Mesothelial cell of epicardium (in vitro differentiated cells): ENCODE results near the gene TSSK3. TPM values are rescaled to one million over a fixed set of nuclear protein-coding genes. Genes with fewer than 3 reads are reported as not detected.

Experiments
- DNase-seq, 2 experiments: peaks; one replicate each; pipeline ENCODE4 v3.0.0; 2021; ENCODE audit warnings: low spot score in 2 of 2; ENCODE audit not compliant: unreplicated experiment in 2 of 2
- H3K27ac Mint-ChIP-seq: 2 replicates; pipeline ENCODE4 v1.8.0; 2021; ENCODE audit warnings: mixed read lengths
- H3K27me3 Mint-ChIP-seq: 2 replicates; pipeline ENCODE4 v1.8.0; 2021; ENCODE audit warnings: low read depth, mixed read lengths
- H3K36me3 Mint-ChIP-seq: 2 replicates; pipeline ENCODE4 v1.8.0; 2021; ENCODE audit warnings: mixed read lengths
- H3K4me1 Mint-ChIP-seq: 2 replicates; pipeline ENCODE4 v1.8.0; 2021; ENCODE audit warnings: mixed read lengths
- H3K4me3 Mint-ChIP-seq: 2 replicates; pipeline ENCODE4 v1.8.0; 2021; ENCODE audit warnings: mild to moderate bottlenecking, moderate library complexity, mixed read lengths
- H3K9me3 Mint-ChIP-seq: 2 replicates; pipeline ENCODE4 v1.8.0; 2021; ENCODE audit warnings: mixed read lengths
- total RNA-seq: library from RNA; stranded (reverse); gene quantifications from 3 replicates; pipeline ENCODE4 v1.2.1, GENCODE V29; 2021
- TF ChIP-seq, protein P1 (sequence below): fragments of 200-600 bp; sonication (generic); IDR thresholded peaks from one replicate; pipeline ENCODE4 v1.5.0; 2021; ENCODE audit warnings: antibody characterized with exemption; ENCODE audit not compliant: unreplicated experiment

Gene TSSK3
- total RNA-seq, 1 donor from 2014 or later = 8.1 TPM

- DNase-seq = peak in 1 of 2 experiments; percentile 66
- Mint-ChIP-seq H3K36me3 (peaks cover 9% of the 10 kb centered on the region), H3K27ac (peak overlapping the region; percentile 85), H3K4me3 (peak overlapping the region; percentile 84), H3K9me3 (no peaks in the 10 kb centered on the region), H3K4me1 (peaks cover 35% of the 10 kb centered on the region), H3K27me3 (no peaks in the 10 kb centered on the region)
- TF ChIP-seq, protein P1, sequence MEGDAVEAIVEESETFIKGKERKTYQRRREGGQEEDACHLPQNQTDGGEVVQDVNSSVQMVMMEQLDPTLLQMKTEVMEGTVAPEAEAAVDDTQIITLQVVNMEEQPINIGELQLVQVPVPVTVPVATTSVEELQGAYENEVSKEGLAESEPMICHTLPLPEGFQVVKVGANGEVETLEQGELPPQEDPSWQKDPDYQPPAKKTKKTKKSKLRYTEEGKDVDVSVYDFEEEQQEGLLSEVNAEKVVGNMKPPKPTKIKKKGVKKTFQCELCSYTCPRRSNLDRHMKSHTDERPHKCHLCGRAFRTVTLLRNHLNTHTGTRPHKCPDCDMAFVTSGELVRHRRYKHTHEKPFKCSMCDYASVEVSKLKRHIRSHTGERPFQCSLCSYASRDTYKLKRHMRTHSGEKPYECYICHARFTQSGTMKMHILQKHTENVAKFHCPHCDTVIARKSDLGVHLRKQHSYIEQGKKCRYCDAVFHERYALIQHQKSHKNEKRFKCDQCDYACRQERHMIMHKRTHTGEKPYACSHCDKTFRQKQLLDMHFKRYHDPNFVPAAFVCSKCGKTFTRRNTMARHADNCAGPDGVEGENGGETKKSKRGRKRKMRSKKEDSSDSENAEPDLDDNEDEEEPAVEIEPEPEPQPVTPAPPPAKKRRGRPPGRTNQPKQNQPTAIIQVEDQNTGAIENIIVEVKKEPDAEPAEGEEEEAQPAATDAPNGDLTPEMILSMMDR = peak; percentile 56
Observed at GRCh38 chr1:32350785-32351398, 11.4 kb upstream of the TSSK3 start.

- Mint-ChIP-seq H3K9me3 (no peaks in the 10 kb centered on the region), H3K4me1 (peaks cover 28% of the 10 kb centered on the region), H3K4me3 (peak overlapping the region; percentile 84)
Observed at GRCh38 chr1:32351399-32352238, 10.7 kb upstream of the TSSK3 start.

DNA sequence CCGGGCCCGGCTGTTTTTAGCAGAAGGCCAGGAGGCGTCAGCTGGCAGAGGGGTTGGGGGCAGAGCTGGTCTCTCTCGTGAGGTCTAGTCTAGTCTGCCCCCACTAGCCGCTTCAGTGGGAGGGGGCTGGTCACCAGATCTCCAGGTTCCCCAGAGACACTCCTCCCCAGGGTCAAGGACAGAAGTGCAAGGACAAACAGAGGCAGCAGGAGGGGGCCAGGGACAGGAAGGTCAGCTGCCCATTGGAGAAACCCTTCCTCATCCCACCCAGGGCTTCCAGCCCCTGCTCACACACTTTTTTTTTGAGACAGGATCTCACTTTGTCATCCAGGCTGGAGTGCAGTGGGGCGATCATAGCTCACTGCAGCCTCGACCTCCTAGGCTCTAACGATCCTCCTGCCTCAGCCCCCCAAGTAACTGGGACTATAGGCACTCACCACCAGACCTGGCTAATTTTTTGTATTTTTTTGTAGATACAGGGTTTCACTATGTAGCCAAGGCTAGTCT is 10.0 kb upstream of the TSSK3 start:
- no peaks in the 10 kb centered on the region for H3K9me3 Mint-ChIP-seq
- TF ChIP-seq, protein P1 = no peak
- H3K36me3 Mint-ChIP-seq = peaks cover 9% of the 10 kb centered on the region
- no peaks in the 10 kb centered on the region for H3K27me3 Mint-ChIP-seq
- no peak for DNase-seq
- H3K4me3 Mint-ChIP-seq = peak overlapping the region; percentile 56
- peak overlapping the region; percentile 83 for H3K27ac Mint-ChIP-seq
- H3K4me1 Mint-ChIP-seq = peaks cover 28% of the 10 kb centered on the region

More at GRCh38 chr1:32351399-32352238, 10.7 kb upstream of the TSSK3 start:
- H3K36me3 Mint-ChIP-seq = peaks cover 9% of the 10 kb centered on the region
- TF ChIP-seq, protein P1 = no peak
- H3K27ac Mint-ChIP-seq = peak overlapping the region; percentile 85
- no peaks in the 10 kb centered on the region for H3K27me3 Mint-ChIP-seq
- DNase-seq = peak; percentile 92 to 94

GRCh38 chr1:32352831-32353383 is 9.4 kb upstream of the TSSK3 start:
- H3K9me3 Mint-ChIP-seq = no peaks in the 10 kb centered on the region
- peaks cover 28% of the 10 kb centered on the region for H3K4me1 Mint-ChIP-seq

DNA sequence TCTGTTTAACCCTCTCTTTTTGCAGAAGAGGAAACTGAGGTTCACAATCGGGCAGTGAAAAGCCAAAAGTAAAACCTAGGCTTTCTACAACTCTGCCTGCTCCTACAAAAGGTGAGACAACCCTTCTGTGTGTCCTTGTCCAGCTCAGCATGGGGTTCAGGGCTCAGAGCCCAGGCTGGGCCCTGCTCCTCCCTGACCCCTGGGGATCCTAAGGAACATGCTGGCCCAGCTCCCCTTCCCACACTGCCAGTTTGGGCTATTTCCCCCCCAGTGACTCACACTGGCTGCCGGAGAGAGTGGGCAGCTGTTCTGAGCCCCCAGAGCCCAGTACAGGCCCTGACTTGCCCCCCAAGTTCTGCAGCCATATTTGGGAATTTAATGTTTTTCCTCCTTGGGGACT is 8.9 kb upstream of the TSSK3 start:
- DNase-seq = no peak
- peaks cover 11% of the 10 kb centered on the region for H3K36me3 Mint-ChIP-seq
- no peaks in the 10 kb centered on the region for H3K9me3 Mint-ChIP-seq
- H3K27me3 Mint-ChIP-seq = no peaks in the 10 kb centered on the region
- H3K4me1 Mint-ChIP-seq = peaks cover 28% of the 10 kb centered on the region
- TF ChIP-seq, protein P1 = no peak
- peak overlapping the region; percentile 95 for H3K27ac Mint-ChIP-seq
- peak overlapping the region; percentile 56 for H3K4me3 Mint-ChIP-seq

More at GRCh38 chr1:32352831-32353383, 9.4 kb upstream of the TSSK3 start:
- peak overlapping the region; percentile 95 for H3K27ac Mint-ChIP-seq
- DNase-seq = no peak
- no peaks in the 10 kb centered on the region for H3K27me3 Mint-ChIP-seq
- H3K36me3 Mint-ChIP-seq = peaks cover 9% of the 10 kb centered on the region
- TF ChIP-seq, protein P1 = no peak
- peak overlapping the region; percentile 56 for H3K4me3 Mint-ChIP-seq
